ENCODE results near the gene TRHDE. TPM values are rescaled to one million over a fixed set of nuclear protein-coding genes. Genes with fewer than 3 reads are reported as not detected.

Gene TRHDE
- total RNA-seq, 1 donor from 2014 or later, result 16.7 TPM

DNA sequence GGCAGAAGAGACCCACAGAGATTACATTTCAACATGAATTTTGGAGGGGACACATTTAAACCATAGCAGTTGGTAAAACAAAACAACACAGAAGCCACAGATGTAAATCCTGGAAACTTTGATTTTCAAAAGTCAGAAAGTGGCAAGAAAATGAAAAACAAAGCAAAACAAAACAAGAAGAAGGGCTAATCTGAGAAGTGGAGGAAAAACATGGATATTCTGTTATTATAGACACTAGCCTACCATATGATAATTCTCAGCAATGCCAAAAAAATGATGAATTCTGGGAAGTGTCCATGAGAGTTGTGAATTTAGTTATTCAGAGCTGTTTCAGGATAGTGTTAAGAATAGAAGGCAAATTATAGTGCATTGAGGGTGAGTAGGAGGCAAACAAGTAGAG lies 192.3 kb downstream of the TRHDE start:
- H3K4me1 Mint-ChIP-seq (ENCODE audit: low read depth, unreplicated experiment), result no peaks in the 10 kb centered on the region
- no peak for TF ChIP-seq CTCF (IDR thresholded peaks at IDR 0.05; ENCODE audit: partially characterized antibody, unreplicated experiment)
- no peak overlapping the region for H3K4me3 Mint-ChIP-seq (ENCODE audit: unreplicated experiment)
- no peaks in the 10 kb centered on the region for H3K36me3 Mint-ChIP-seq (ENCODE audit: unreplicated experiment)
- H3K27ac Mint-ChIP-seq (ENCODE audit: unreplicated experiment), result no peak overlapping the region
- H3K9me3 Mint-ChIP-seq (ENCODE audit: unreplicated experiment), result no peaks in the 10 kb centered on the region
- H3K27me3 Mint-ChIP-seq (ENCODE audit: unreplicated experiment), result no peaks in the 10 kb centered on the region
- DNase-seq, result no peak

GRCh38 chr12:72465155-72465554 lies 193.0 kb downstream of the TRHDE start:
- H3K27me3 Mint-ChIP-seq (ENCODE audit: unreplicated experiment), result no peaks in the 10 kb centered on the region
- no peaks in the 10 kb centered on the region for H3K4me1 Mint-ChIP-seq (ENCODE audit: low read depth, unreplicated experiment)
- no peak overlapping the region for H3K27ac Mint-ChIP-seq (ENCODE audit: unreplicated experiment)
- no peaks in the 10 kb centered on the region for H3K36me3 Mint-ChIP-seq (ENCODE audit: unreplicated experiment)
- DNase-seq, result no peak
- H3K9me3 Mint-ChIP-seq (ENCODE audit: unreplicated experiment), result no peaks in the 10 kb centered on the region
- TF ChIP-seq CTCF (IDR thresholded peaks at IDR 0.05; ENCODE audit: partially characterized antibody, unreplicated experiment), result no peak
- no peak overlapping the region for H3K4me3 Mint-ChIP-seq (ENCODE audit: unreplicated experiment)

DNA sequence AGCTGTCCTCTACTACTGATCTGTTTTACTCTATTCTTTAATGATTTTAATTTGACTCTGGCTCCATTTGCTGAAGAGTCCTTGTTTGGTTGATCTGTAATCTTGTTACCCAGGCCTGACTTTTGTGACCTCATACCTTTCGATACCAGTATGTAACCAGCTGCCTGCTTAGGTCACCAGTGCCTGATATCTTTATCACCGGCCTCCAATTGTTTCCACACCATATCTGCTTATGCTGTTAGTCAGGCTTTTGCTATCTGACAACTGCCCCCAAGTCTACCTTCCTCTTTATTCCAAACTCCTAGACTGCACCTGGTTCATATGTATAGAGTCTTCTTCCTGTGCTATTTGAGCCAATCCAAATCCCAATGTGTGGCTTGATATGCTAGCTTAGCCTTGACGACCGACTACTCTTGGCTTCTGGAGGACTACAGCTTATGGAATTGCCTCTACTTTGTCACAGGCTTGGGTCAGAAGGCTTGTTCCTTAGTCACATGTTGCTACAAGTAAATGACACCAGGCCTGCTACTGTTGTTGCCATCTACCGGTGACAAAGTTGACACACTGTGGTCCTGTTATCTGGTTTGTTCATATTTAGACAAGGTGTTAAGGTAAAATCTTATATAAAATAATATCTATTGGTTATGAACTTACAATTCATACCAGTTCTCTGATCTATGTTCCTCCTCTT lies 193.9 kb downstream of the TRHDE start:
- Mint-ChIP-seq H3K36me3 (ENCODE audit: unreplicated experiment) (no peaks in the 10 kb centered on the region), H3K27ac (ENCODE audit: unreplicated experiment) (no peak overlapping the region), H3K9me3 (ENCODE audit: unreplicated experiment) (no peaks in the 10 kb centered on the region), H3K4me1 (ENCODE audit: low read depth, unreplicated experiment) (no peaks in the 10 kb centered on the region), H3K4me3 (ENCODE audit: unreplicated experiment) (no peak overlapping the region), H3K27me3 (ENCODE audit: unreplicated experiment) (no peaks in the 10 kb centered on the region)
- DNase-seq, result no peak
- no peak for TF ChIP-seq CTCF (IDR thresholded peaks at IDR 0.05; ENCODE audit: partially characterized antibody, unreplicated experiment)

DNA sequence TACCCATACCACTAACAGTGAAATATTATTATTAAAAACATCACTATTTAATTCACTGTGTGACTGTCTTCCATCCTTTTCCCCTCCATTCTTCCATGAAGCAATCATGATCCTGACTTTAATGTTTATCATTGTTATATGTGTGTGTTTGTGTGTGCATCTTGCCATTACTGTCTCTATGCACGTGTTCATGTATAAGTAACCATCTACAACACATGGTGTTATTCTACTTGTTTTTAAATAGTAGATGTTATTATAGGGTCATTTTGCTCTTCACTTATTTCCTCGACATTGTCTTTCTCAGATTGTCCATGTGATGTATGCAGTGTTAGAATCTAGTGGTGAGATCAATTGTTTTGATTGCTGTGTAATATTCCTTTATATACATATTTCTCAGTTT lies 195.8 kb downstream of the TRHDE start:
- no peak for TF ChIP-seq CTCF (IDR thresholded peaks at IDR 0.05; ENCODE audit: partially characterized antibody, unreplicated experiment)
- Mint-ChIP-seq H3K27me3 (ENCODE audit: unreplicated experiment) (no peaks in the 10 kb centered on the region), H3K4me1 (ENCODE audit: low read depth, unreplicated experiment) (peaks cover 9% of the 10 kb centered on the region), H3K4me3 (ENCODE audit: unreplicated experiment) (no peak overlapping the region), H3K27ac (ENCODE audit: unreplicated experiment) (no peak overlapping the region), H3K36me3 (ENCODE audit: unreplicated experiment) (no peaks in the 10 kb centered on the region), H3K9me3 (ENCODE audit: unreplicated experiment) (no peaks in the 10 kb centered on the region)
- no peak for DNase-seq

GRCh38 chr12:72468505-72468904 lies 196.3 kb downstream of the TRHDE start:
- Mint-ChIP-seq H3K9me3 (ENCODE audit: unreplicated experiment) (no peaks in the 10 kb centered on the region), H3K4me3 (ENCODE audit: unreplicated experiment) (no peak overlapping the region), H3K27me3 (ENCODE audit: unreplicated experiment) (no peaks in the 10 kb centered on the region), H3K36me3 (ENCODE audit: unreplicated experiment) (no peaks in the 10 kb centered on the region), H3K4me1 (ENCODE audit: low read depth, unreplicated experiment) (peaks cover 9% of the 10 kb centered on the region), H3K27ac (ENCODE audit: unreplicated experiment) (no peak overlapping the region)
- no peak for DNase-seq
- TF ChIP-seq CTCF (IDR thresholded peaks at IDR 0.05; ENCODE audit: partially characterized antibody, unreplicated experiment), result no peak
